SU-DHL-6 (cell line): ENCODE data around the gene MUC5AC.

Source experiments
- CTCF ChIP-seq: fragments of 200-600 bp; sonication (generic); IDR thresholded peaks from one replicate; pipeline ENCODE4 v1.5.1; 2017; ENCODE audit warnings: antibody characterized with exemption, mild to moderate bottlenecking, low read length, moderate library complexity; ENCODE audit not compliant: insufficient read depth, poor library complexity, severe bottlenecking
- EZH2phosphoT487 ChIP-seq: fragments of 200-600 bp; sonication (generic), shearing (Covaris generic); conservative IDR thresholded peaks from 2 replicates; pipeline ENCODE4 v1.6.1; 2018; ENCODE audit warnings: mild to moderate bottlenecking, antibody characterized with exemption, low read length, moderate library complexity, mixed read lengths

- TF ChIP-seq CTCF (no peak), EZH2phosphoT487 (no peak)
Observed at GRCh38 chr11:1146365-1146764, 11.4 kb upstream of the MUC5AC start.
